B cell (primary cell): ENCODE measurements around the gene XPNPEP2. TPM values are rescaled to one million over a fixed set of nuclear protein-coding genes. Genes with fewer than 3 reads are reported as not detected.

Experiments used
- ATAC-seq: fragments of 200-7000 bp; cut with Tn5 transposase; one replicate; pipeline ENCODE4 v1.10.0; 2021; ENCODE audit warnings: low read depth, mild to moderate bottlenecking, moderate number of reproducible peaks, moderate library complexity
- CTCF ChIA-PET: fragments of 350-600 bp; sonication (Branson Sonifier 250); formaldehyde crosslinking; loops from one replicate; lab custom pipeline; 2021; ENCODE audit warnings: antibody characterized with exemption, inconsistent platforms; lab: Charles Lee
- POLR2A ChIA-PET: fragments of 350-600 bp; sonication (Branson Sonifier 250); formaldehyde crosslinking; loops from one replicate; lab custom pipeline; 2021; ENCODE audit warnings: antibody characterized with exemption; lab: Charles Lee
- DNase-seq: peaks from one replicate; pipeline ENCODE4 v3.0.0; 2013
- H2AFZ ChIP-seq: 2 replicates; pipeline ENCODE4 v1.6.1; 2012; ENCODE audit warnings: mild to moderate bottlenecking, low read depth, low read length; ENCODE audit not compliant: insufficient read depth, poor library complexity, severe bottlenecking
- H3K27ac ChIP-seq, 2 donors: 1 replicate in 1 of 2; 2 replicates in 1 of 2; pipeline ENCODE4 v1.5.1; 2012 to 2013; ENCODE audit warnings: low read length in 2 of 2, mild to moderate bottlenecking in 2 of 2, moderate library complexity in 1 of 2
- H3K27me3 ChIP-seq, 4 experiments: fragments of 200-600 bp in 1 of 4; sonication (generic) in 1 of 4; replicated peaks in 1 of 4; 1 replicate in 2 of 4; 2 replicates in 2 of 4; pipeline versions ENCODE4 v1.6.1 to v1.7.0; 2013 to 2016; ENCODE audit warnings: low read length in 3 of 4, mild to moderate bottlenecking in 2 of 4, mixed read lengths in 1 of 4, moderate library complexity in 1 of 4; ENCODE audit not compliant: insufficient read depth in 4 of 4, control insufficient read depth in 3 of 4; ENCODE audit errors: control extremely low read depth in 1 of 4
- H3K36me3 ChIP-seq, 2 experiments: replicated peaks in 1 of 2; 1 replicate in 1 of 2; 2 replicates in 1 of 2; pipeline versions ENCODE4 v1.6.1 to v1.7.1; 2013; ENCODE audit warnings: low read length in 1 of 2; ENCODE audit not compliant: insufficient read depth in 2 of 2, control insufficient read depth in 1 of 2; ENCODE audit errors: control extremely low read depth in 1 of 2, extremely low read depth in 1 of 2
- H3K4me1 ChIP-seq, 2 donors: fragments of 200-600 bp in 1 of 2; sonication (generic) in 1 of 2; 1 replicate in 1 of 2; 2 replicates in 1 of 2; pipeline versions ENCODE4 v1.5.1 to v1.6.1; 2013 to 2017; ENCODE audit warnings: low read length in 2 of 2; ENCODE audit not compliant: control insufficient read depth in 2 of 2, insufficient read depth in 2 of 2
- H3K4me2 ChIP-seq: replicated peaks from 2 replicates; pipeline ENCODE3; 2012; ENCODE audit warnings: mild to moderate bottlenecking, low read depth, low read length; ENCODE audit not compliant: poor library complexity, severe bottlenecking
- H3K4me3 ChIP-seq, 5 experiments: fragments of 200-600 bp in 1 of 5; sonication (generic) in 1 of 5; 1 replicate in 3 of 5; 2 replicates in 2 of 5; pipeline versions ENCODE4 v1.5.1 to v1.7.0; 2011 to 2016; ENCODE audit warnings: low read length in 4 of 5, mild to moderate bottlenecking in 4 of 5, low read depth in 2 of 5, control low read depth in 1 of 5, moderate library complexity in 1 of 5; ENCODE audit not compliant: insufficient read depth in 1 of 5; ENCODE audit errors: control extremely low read depth in 1 of 5, extremely low read depth in 1 of 5
- H3K79me2 ChIP-seq: fragments of 200-600 bp; sonication (generic); one replicate; pipeline ENCODE4 v1.6.0; 2016; ENCODE audit warnings: low read length; ENCODE audit not compliant: control insufficient read depth, insufficient read depth
- H3K9ac ChIP-seq: fragments of 200-600 bp; sonication (generic); 2 replicates; pipeline ENCODE4 v1.6.1; 2017; ENCODE audit warnings: mild to moderate bottlenecking, low read length, moderate library complexity
- H3K9me3 ChIP-seq, 3 donors: one replicate each; pipeline versions ENCODE4 v1.6.1 to v1.7.1; 2013; ENCODE audit warnings: low read length in 2 of 3; ENCODE audit not compliant: control insufficient read depth in 2 of 3, insufficient read depth in 1 of 3; ENCODE audit errors: control extremely low read depth in 1 of 3
- H4K20me1 ChIP-seq: 2 replicates; pipeline ENCODE4 v1.6.0; 2012; ENCODE audit warnings: mild to moderate bottlenecking, low read length; ENCODE audit not compliant: insufficient read depth, control insufficient read depth, poor library complexity, severe bottlenecking
- H3K27ac Mint-ChIP-seq: one replicate; pipeline ENCODE4 v1.8.0; 2021; ENCODE audit warnings: mixed read lengths
- H3K27me3 Mint-ChIP-seq: one replicate; pipeline ENCODE4 v1.8.0; 2021; ENCODE audit warnings: mixed read lengths
- H3K4me1 Mint-ChIP-seq: one replicate; pipeline ENCODE4 v1.8.0; 2021; ENCODE audit warnings: mixed read lengths
- H3K4me3 Mint-ChIP-seq: one replicate; pipeline ENCODE4 v1.8.0; 2021; ENCODE audit warnings: mixed read lengths
- H3K9me3 Mint-ChIP-seq: one replicate; pipeline ENCODE4 v1.8.0; 2022; ENCODE audit warnings: mixed read lengths; ENCODE audit not compliant: insufficient read depth
- EZH2 ChIP-seq: IDR thresholded peaks from 2 replicates; pipeline ENCODE4 v1.6.1; 2012; ENCODE audit warnings: borderline replicate concordance, low read depth, mild to moderate bottlenecking, moderate library complexity, low read length; ENCODE audit not compliant: insufficient read depth, poor library complexity, severe bottlenecking
- WGBS: methylation state at CpG from one replicate; pipeline ENCODE4 v1.1.5; 2013; ENCODE audit warnings: missing lambda C conversion rate; ENCODE audit not compliant: insufficient coverage; 5-methylcytosine and 5-hydroxymethylcytosine counted together
- intact Hi-C: fragments of 100-400 bp; cut with micrococcal nuclease; formaldehyde crosslinking; loops from one replicate; pipeline ENCODE4 v1.10.0; 2022
- polyA plus RNA-seq: library from polyadenylated mRNA; depleted of rRNA; stranded (reverse); fragments of >200 nt; gene quantifications from 2 replicates; pipeline ENCODE4 v1.2.3, GENCODE V29; 2012
- total RNA-seq, 2 donors: library from RNA; stranded (reverse); fragments of 120-200 nt in 1 of 2; gene quantifications; 1 replicate in 1 of 2; 2 replicates in 1 of 2; pipeline versions ENCODE4 v1.2.3 to v1.2.4, GENCODE V29; 2013 to 2022
- TF ChIP-seq, protein P1 (sequence below): fragments of 200-600 bp; IDR thresholded peaks from one replicate; pipeline ENCODE4 v1.8.0; 2022; ENCODE audit warnings: antibody characterized with exemption, mild to moderate bottlenecking

Gene XPNPEP2
- total and polyA plus RNA-seq, 2 donors (not counting 1 experiment from before 2014, with no cell fraction given), result 0.31 TPM; not detected in 1

DNA sequence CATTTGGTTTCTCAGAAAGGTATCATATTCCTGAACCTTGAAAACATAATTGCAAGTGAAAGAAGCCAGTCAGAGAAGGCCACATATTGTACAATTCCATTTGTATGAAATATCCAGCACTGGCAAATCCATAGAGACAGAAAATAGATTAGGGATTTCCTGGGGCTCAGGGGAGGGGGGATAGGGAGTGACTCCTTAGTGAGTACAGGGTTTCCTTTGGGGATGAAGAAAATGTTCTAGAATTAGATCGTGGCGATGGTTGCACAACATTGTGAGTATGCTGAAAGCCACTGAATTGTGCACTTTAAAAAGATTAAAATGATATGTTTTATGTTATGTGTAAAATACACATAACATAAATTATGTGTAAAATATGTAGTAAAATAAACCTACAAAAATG lies 10.3 kb downstream of the XPNPEP2 start:
- Mint-ChIP-seq H3K4me1 (peaks cover 3% of the 10 kb centered on the region), H3K27me3 (no peaks in the 10 kb centered on the region), H3K4me3 (no peak overlapping the region), H3K27ac (no peak overlapping the region), H3K9me3 (no peaks in the 10 kb centered on the region)
- ChIA-PET CTCF (no interaction called here), POLR2A (no interaction called here)
- H4K20me1 ChIP-seq, result no peaks in the 10 kb centered on the region
- H3K27me3 ChIP-seq, result no peaks in the 10 kb centered on the region
- WGBS, result no CpG with 5 or more reads among the region's 2 CpGs
- ATAC-seq (no peak), DNase-seq (no peak)
- no peaks in the 10 kb centered on the region for H3K79me2 ChIP-seq
- no peak overlapping the region for H3K4me2 ChIP-seq
- TF ChIP-seq, protein P1, sequence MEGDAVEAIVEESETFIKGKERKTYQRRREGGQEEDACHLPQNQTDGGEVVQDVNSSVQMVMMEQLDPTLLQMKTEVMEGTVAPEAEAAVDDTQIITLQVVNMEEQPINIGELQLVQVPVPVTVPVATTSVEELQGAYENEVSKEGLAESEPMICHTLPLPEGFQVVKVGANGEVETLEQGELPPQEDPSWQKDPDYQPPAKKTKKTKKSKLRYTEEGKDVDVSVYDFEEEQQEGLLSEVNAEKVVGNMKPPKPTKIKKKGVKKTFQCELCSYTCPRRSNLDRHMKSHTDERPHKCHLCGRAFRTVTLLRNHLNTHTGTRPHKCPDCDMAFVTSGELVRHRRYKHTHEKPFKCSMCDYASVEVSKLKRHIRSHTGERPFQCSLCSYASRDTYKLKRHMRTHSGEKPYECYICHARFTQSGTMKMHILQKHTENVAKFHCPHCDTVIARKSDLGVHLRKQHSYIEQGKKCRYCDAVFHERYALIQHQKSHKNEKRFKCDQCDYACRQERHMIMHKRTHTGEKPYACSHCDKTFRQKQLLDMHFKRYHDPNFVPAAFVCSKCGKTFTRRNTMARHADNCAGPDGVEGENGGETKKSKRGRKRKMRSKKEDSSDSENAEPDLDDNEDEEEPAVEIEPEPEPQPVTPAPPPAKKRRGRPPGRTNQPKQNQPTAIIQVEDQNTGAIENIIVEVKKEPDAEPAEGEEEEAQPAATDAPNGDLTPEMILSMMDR, result no peak
- TF ChIP-seq EZH2, result no peak
- H3K9ac ChIP-seq, result no peak overlapping the region
- no peaks in the 10 kb centered on the region for H3K36me3 ChIP-seq
- no peak overlapping the region for H3K27ac ChIP-seq
- peaks cover 0 to under 1% of the 10 kb centered on the region in 2 donors for H3K4me1 ChIP-seq
- intact Hi-C loops, result no loop called here
- no peaks in the 10 kb centered on the region for H3K9me3 ChIP-seq
- H3K4me3 ChIP-seq, result no peak overlapping the region
- H2AFZ ChIP-seq, result no peak overlapping the region

DNA sequence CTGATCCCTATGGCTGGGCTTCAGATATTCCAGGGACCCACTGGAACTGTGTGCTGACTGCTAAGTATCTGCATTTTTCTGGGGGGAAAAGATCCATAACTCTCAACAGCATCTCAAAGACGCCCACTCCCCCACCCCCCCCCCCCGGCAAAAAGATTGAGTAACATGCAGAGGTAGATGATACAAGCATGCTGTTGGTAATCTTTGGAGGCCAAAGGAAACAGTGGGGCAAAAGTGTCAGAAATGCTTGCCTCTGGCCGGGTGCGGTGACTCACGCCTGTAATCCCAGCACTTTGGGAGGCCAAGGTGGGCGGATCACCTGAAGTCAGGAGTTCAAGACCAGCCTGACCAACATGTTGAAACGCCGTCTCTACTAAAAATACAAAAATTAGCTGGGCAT lies 12.2 kb downstream of the XPNPEP2 start:
- H3K9me3 ChIP-seq, result no peaks in the 10 kb centered on the region
- H3K4me2 ChIP-seq, result no peak overlapping the region
- WGBS, result no CpG with 5 or more reads among the region's 8 CpGs
- peaks cover 8 to 20% of the 10 kb centered on the region in 2 donors for H3K4me1 ChIP-seq
- H3K79me2 ChIP-seq, result no peaks in the 10 kb centered on the region
- TF ChIP-seq, protein P1, result no peak
- TF ChIP-seq EZH2, result no peak
- intact Hi-C loops, result no loop called here
- ATAC-seq (no peak), DNase-seq (no peak)
- no peaks in the 10 kb centered on the region for H3K27me3 ChIP-seq
- Mint-ChIP-seq H3K27me3 (no peaks in the 10 kb centered on the region), H3K9me3 (no peaks in the 10 kb centered on the region), H3K4me3 (no peak overlapping the region), H3K4me1 (peaks cover 19% of the 10 kb centered on the region), H3K27ac (no peak overlapping the region)
- POLR2A ChIA-PET, result no interaction called here
- no peak overlapping the region for H3K9ac ChIP-seq
- H2AFZ ChIP-seq, result no peak overlapping the region
- no peak overlapping the region for H3K4me3 ChIP-seq
- H4K20me1 ChIP-seq, result no peaks in the 10 kb centered on the region
- no peaks in the 10 kb centered on the region for H3K36me3 ChIP-seq
- no peak overlapping the region for H3K27ac ChIP-seq
- CTCF ChIA-PET, result interaction anchor here (0.6 to 1.9 kb wide), 3 partner anchors 12 to 147 kb away, joined by 3 to 6 read pairs (median 4); no protein-coding TSS in a partner anchor
